Suprapubic skin (tissue), 4 donors: ENCODE measurements around the gene STEAP1B.
"Not testable (repeated sequence)": the region's sequence is repeated elsewhere in the genome, so short reads cannot be mapped to it uniquely, and the experiment has no call there.

ENCODE experiments used
- CTCF ChIP-seq, 2 donors: fragments of 200-600 bp in 1 of 2; fragments of 450-650 bp in 1 of 2; sonication (generic) in 1 of 2; IDR thresholded peaks; one replicate each; pipeline ENCODE4 v1.5.1; 2016 to 2019; ENCODE audit warnings: antibody characterized with exemption in 2 of 2, mild to moderate bottlenecking in 1 of 2, moderate library complexity in 1 of 2
- POLR2A ChIP-seq, 2 donors: fragments of 450-650 bp; IDR thresholded peaks; one replicate each; pipeline ENCODE4 v1.6.1; 2017; ENCODE audit warnings: antibody characterized with exemption in 2 of 2, mild to moderate bottlenecking in 2 of 2, moderate library complexity in 2 of 2
- POLR2AphosphoS5 ChIP-seq, 3 donors: sonication (generic); formaldehyde crosslinking; IDR thresholded peaks; one replicate each; pipeline ENCODE4 v1.6.1; 2017; ENCODE audit warnings: antibody characterized with exemption in 3 of 3

- TF ChIP-seq CTCF, POLR2A, POLR2AphosphoS5 (IDR thresholded peaks at IDR 0.05): not testable (repeated sequence)
Measured at GRCh38 chr7:22523478-22524352, 23.7 kb upstream of the STEAP1B start.
